Choroid plexus epithelial cell (primary cell): ENCODE results near the gene SRGAP2C.
A peak's percentile ranks its signal among the peaks of the same experiment; 100 is the strongest.
"Not testable (repeated sequence)": the region's sequence is repeated elsewhere in the genome, so short reads cannot be mapped to it uniquely, and the experiment has no call there.

Experiments used
- DNase-seq: peaks from one replicate; pipeline ENCODE4 v3.0.0-alpha.2; 2010; ENCODE audit warnings: low read depth
- H3K4me3 ChIP-seq: 2 replicates; pipeline ENCODE4 v1.5.1; 2011; ENCODE audit warnings: low read depth, mild to moderate bottlenecking, control low read depth, low read length, moderate library complexity
- TF ChIP-seq, protein P1 (sequence below): conservative IDR thresholded peaks from 2 replicates; pipeline ENCODE4 v1.5.1; 2011; ENCODE audit warnings: low read depth, mild to moderate bottlenecking, control low read depth, inconsistent platforms, low read length, moderate library complexity

Gene SRGAP2C

DNA sequence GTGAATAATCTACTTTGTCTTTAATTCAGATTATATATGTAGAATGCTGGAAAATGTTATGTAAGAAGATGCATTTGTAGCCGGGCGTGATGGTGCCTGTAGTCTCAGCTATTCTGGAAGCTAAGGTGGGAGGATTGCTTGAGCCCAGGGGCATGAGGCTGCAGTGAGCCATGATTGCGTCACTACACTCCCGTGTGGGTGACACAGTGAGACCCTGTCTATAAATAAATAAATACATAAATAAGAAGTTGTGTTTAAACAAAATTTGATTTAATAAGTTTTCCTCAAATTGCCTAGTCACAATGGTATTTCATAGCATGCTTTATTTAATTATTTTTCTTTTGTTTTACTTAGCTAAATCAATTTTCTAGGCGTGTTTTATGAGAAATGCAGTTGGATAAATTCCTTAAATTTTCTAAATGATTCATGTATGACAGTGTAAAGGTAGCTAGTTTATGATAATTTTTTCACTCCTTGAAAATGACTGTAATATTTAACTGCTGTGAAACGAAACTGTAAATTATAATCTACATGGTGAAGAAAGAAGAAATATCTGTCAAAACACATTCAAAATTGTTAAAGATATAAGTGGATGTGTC, 232.6 kb downstream of the SRGAP2C start:
- H3K4me3 ChIP-seq: no peak overlapping the region
- TF ChIP-seq, protein P1, sequence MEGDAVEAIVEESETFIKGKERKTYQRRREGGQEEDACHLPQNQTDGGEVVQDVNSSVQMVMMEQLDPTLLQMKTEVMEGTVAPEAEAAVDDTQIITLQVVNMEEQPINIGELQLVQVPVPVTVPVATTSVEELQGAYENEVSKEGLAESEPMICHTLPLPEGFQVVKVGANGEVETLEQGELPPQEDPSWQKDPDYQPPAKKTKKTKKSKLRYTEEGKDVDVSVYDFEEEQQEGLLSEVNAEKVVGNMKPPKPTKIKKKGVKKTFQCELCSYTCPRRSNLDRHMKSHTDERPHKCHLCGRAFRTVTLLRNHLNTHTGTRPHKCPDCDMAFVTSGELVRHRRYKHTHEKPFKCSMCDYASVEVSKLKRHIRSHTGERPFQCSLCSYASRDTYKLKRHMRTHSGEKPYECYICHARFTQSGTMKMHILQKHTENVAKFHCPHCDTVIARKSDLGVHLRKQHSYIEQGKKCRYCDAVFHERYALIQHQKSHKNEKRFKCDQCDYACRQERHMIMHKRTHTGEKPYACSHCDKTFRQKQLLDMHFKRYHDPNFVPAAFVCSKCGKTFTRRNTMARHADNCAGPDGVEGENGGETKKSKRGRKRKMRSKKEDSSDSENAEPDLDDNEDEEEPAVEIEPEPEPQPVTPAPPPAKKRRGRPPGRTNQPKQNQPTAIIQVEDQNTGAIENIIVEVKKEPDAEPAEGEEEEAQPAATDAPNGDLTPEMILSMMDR: no peak
- DNase-seq: no peak

- H3K4me3 ChIP-seq: no peak overlapping the region
- DNase-seq: peak; percentile 14
- TF ChIP-seq, protein P1: no peak
Measured at GRCh38 chr1:121418369-121419049, 233.7 kb downstream of the SRGAP2C start.

- H3K4me3 ChIP-seq, DNase-seq: not testable (repeated sequence)
Measured at GRCh38 chr1:121419050-121419615, 234.4 kb downstream of the SRGAP2C start.

DNA sequence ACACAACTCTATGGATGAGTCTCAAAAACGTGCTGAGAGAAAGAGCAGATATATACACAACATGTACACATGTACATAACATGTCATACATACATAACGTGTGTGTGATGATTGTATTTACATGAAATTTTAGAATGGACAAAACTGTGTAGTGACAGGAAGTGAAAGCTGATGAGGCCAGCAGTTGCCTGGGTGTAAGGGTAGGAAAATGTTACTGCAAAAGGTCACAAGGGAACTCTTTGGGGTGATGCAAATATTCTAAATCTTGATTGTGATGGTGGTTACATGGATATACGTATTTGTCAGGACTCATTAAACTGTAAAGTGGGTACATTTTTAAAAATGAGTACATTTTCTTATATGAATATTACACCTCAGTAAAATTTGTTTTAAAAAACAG, 236.7 kb downstream of the SRGAP2C start:
- not testable (repeated sequence) for H3K4me3 ChIP-seq

DNA sequence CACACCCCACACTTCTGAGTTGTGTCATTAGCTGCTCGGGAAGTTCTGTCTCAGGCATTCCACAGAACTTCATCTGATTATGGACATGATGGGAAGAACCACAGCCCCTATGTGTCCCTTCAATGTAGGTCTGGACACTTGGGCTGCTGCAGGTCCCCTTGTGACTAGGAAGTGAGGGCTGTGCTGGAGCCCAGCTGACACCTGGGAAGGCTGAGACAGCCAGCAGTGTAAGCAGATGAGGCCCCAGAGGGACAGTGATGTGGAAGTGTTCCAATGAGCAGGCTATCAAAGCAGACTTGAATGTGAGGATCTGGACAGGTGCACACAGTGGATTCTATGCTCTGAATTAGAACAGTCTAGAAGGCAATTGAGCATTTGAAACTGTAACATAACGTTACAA, 239.2 kb downstream of the SRGAP2C start:
- not testable (repeated sequence) for DNase-seq, H3K4me3 ChIP-seq

More for the DNA sequence above, 236.7 kb downstream of the SRGAP2C start:
- DNase-seq: not testable (repeated sequence)

DNA sequence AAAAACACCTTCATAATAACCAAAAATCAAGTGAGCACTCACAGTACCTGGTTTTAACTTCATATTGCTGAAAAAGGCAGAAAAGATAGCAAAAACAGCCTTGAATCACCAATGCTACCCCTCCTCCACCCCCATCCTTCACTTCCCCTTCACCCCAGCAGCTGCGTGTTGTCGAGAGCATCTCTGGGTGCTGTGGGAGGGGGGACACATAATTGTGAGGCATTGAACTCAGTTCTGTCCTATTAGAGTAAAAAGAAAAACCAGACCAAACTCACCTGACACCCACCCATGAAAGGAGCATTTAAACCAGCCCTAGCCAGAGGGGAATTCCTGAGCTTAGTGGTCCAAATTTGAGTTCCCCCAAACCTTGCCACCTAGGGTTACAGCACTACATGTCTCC, 248.7 kb downstream of the SRGAP2C start:
- H3K4me3 ChIP-seq, DNase-seq: not testable (repeated sequence)

DNA sequence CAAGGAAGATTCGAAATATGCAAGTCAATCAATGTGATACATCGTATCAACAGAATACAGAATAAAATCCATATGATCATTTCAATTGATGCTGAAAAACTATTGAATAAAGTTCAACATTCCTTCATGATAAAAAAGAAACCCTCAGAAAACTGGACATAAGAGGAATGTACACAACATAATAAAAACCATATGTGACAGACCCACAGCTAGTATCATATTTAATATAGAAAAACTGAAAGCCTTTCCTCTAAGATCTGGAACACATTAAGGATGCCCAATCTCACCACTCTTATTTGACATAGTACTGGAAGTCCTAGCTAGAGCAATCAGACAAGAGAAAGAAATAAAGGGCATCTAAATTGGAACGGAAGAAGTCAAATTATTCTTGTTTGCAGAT, 254.1 kb downstream of the SRGAP2C start:
- DNase-seq: not testable (repeated sequence)

GRCh38 chr1:121440993-121441392, 256.2 kb downstream of the SRGAP2C start:
- TF ChIP-seq, protein P1: no peak
- H3K4me3 ChIP-seq: no peak overlapping the region
- DNase-seq: no peak

More for the DNA sequence above, 254.1 kb downstream of the SRGAP2C start:
- H3K4me3 ChIP-seq: not testable (repeated sequence)
